Type B pancreatic cell (in vitro differentiated cells): ENCODE measurements around the gene TMEM79. TPM values are rescaled to one million over a fixed set of nuclear protein-coding genes. Genes with fewer than 3 reads are reported as not detected.

Source experiments
- DNase-seq: peaks from one replicate; pipeline ENCODE4 v3.0.0; 2021; ENCODE audit warnings: mixed read lengths; ENCODE audit not compliant: unreplicated experiment; ENCODE audit errors: extremely low spot score
- H3K27ac Mint-ChIP-seq: 2 replicates; pipeline ENCODE4 v1.8.0; 2021; ENCODE audit warnings: mild to moderate bottlenecking, mixed read lengths
- H3K27me3 Mint-ChIP-seq: 2 replicates; pipeline ENCODE4 v1.8.0; 2021; ENCODE audit warnings: mixed read lengths
- H3K36me3 Mint-ChIP-seq: 2 replicates; pipeline ENCODE4 v1.8.0; 2021; ENCODE audit warnings: mixed read lengths
- H3K4me1 Mint-ChIP-seq: one replicate; pipeline ENCODE4 v1.8.0; 2021; ENCODE audit warnings: mixed read lengths; ENCODE audit not compliant: unreplicated experiment
- H3K4me3 Mint-ChIP-seq: 2 replicates; pipeline ENCODE4 v1.8.0; 2021; ENCODE audit warnings: mild to moderate bottlenecking, mixed read lengths
- H3K9me3 Mint-ChIP-seq: 2 replicates; pipeline ENCODE4 v1.8.0; 2021; ENCODE audit warnings: mixed read lengths
- CTCF ChIP-seq: fragments of 200-600 bp; sonication (generic); conservative IDR thresholded peaks from 2 replicates; pipeline ENCODE4 v1.5.0; 2021; ENCODE audit warnings: antibody characterized with exemption, mild to moderate bottlenecking
- total RNA-seq: library from RNA; stranded (reverse); gene quantifications from 2 replicates; pipeline ENCODE4 v1.2.1, GENCODE V29; 2021; ENCODE audit warnings: low replicate concordance

The TMEM79 gene
- total RNA-seq, 1 donor from 2014 or later: 18.1 TPM

DNA sequence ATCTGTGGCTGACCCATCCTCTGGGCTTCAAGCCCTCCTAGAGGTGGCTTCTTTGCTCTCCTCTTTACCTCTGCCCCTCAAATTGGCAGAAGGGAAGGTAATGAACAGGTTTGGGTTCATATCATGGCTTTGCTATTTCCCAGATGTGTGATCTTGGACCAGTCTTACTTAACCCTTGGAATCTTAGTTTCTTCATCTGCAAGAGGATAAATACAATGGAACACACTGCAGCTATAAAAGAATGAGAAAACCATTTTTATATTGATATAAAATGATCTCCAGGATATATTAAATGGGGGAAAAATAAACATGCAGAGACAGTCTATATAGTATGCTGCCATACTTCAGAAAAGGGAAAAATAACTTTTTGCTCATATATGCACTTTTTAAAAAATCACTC is 5.7 kb downstream of the TMEM79 start:
- H3K36me3 Mint-ChIP-seq: peaks cover 12% of the 10 kb centered on the region
- H3K4me1 Mint-ChIP-seq: peaks cover 15% of the 10 kb centered on the region
- H3K27me3 Mint-ChIP-seq: no peaks in the 10 kb centered on the region
- no peak for TF ChIP-seq CTCF
- H3K4me3 Mint-ChIP-seq: no peak overlapping the region
- DNase-seq: no peak
- no peak overlapping the region for H3K27ac Mint-ChIP-seq
- no peaks in the 10 kb centered on the region for H3K9me3 Mint-ChIP-seq

DNA sequence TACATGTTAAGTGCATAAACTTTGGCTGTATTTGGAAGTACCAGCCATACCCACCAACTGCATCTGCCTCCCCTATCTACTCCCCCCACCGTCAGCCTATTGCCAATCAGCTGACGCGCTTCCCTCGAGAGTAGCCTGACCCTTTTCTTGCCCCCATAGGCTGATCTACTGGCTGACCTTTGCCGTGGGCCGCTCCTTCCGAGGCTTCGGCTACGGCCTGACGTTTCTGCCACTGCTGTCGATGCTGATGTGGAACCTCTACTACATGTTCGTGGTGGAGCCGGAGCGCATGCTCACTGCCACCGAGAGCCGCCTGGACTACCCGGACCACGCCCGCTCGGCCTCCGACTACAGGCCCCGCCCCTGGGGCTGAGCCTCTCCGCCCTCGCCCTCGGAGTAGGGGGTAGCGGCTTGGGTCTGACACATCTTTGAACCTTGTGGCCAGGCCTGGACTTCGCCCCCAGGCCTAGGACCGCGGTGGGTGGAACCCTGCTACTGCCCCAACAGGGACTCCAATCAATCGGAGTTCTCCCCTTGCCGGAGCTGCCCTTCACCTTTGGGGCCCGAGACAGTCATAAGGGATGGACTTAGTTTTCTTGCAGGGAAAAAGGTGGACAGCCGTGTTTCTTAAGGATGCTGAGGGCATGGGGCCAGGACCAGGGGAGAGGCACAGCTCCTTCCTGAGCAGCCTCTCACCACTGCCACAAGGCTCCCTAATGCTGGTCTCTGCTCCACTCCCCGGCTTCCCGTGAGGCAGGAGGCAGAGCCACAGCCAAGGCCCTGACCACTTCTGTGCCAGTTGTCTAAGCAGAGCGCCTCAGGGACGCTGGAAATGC is 7.3 kb downstream of the TMEM79 start:
- DNase-seq: peak; percentile 87
- no peak for TF ChIP-seq CTCF
- Mint-ChIP-seq H3K36me3 (peaks cover 12% of the 10 kb centered on the region), H3K9me3 (no peaks in the 10 kb centered on the region), H3K27ac (peak overlapping the region; percentile 92), H3K4me1 (peaks cover 24% of the 10 kb centered on the region), H3K27me3 (no peaks in the 10 kb centered on the region), H3K4me3 (peak overlapping the region; percentile 91)

- no peak for TF ChIP-seq CTCF
- no peak for DNase-seq
- Mint-ChIP-seq H3K9me3 (no peaks in the 10 kb centered on the region), H3K36me3 (peaks cover 12% of the 10 kb centered on the region), H3K4me3 (peak overlapping the region; percentile 91), H3K4me1 (peaks cover 24% of the 10 kb centered on the region), H3K27me3 (no peaks in the 10 kb centered on the region), H3K27ac (peak overlapping the region; percentile 92)
Measured at GRCh38 chr1:156293098-156293434, 8.9 kb downstream of the TMEM79 start.

DNA sequence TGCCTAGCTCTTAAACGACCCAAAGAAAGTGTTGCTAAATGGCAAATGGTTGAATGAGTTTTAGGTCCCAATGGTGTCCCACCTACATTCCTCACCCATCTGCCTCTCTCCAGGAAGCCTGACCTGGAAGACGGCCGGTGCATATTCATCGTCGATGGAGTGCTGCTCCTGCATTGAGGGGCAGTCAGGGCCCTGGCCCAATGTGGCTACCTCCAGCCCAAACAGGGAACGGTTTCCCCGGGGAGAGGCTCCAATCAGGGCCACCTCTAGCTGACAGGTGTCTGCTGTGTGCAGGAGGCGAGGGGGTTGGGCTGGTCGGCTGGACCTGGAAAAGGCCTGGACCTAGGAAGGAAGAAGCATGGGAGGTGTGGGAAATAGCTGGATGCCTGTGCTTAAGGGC is 9.8 kb downstream of the TMEM79 start:
- no peak for DNase-seq
- peaks cover 12% of the 10 kb centered on the region for H3K36me3 Mint-ChIP-seq
- peaks cover 24% of the 10 kb centered on the region for H3K4me1 Mint-ChIP-seq
- no peaks in the 10 kb centered on the region for H3K9me3 Mint-ChIP-seq
- no peak for TF ChIP-seq CTCF
- H3K4me3 Mint-ChIP-seq: no peak overlapping the region
- no peaks in the 10 kb centered on the region for H3K27me3 Mint-ChIP-seq
- no peak overlapping the region for H3K27ac Mint-ChIP-seq

DNA sequence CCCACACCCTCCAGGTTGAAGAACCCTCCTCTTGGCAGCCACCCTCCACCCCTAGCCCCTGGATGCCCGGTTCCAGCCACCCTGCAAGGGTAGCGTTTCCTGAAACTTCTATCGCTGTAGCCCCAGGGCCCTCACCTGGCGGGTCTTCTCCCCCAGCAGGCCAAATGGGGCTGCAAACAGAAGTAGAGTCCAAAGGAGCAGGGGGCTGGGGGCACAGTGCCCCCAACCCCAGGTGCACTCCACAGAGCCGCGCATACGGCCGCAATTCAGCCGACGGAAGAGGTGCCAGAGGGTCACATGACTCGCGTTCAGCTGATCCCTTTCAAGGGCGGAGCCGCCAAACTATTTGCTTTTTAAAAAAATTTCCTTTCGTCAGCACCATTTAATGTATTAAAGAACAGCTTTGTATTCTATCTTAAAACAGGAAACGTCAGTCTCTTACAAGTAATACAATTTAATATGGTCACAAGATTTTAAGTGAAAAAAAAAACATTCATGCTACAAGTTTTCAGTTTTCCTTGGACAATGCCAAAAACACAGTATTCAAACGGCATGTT is 11.3 kb downstream of the TMEM79 start, which contains the start of gene GLMP:
Gene GLMP, minus strand, starts transcription at position 289 of the 557 bp plus-strand sequence. Its CDS starts 34 bp downstream, at position 255.
- TF ChIP-seq CTCF: no peak
- no peaks in the 10 kb centered on the region for H3K9me3 Mint-ChIP-seq
- H3K4me1 Mint-ChIP-seq: peaks cover 24% of the 10 kb centered on the region
- H3K36me3 Mint-ChIP-seq: peaks cover 4% of the 10 kb centered on the region
- peak within 1 kb of the TSS; percentile 91 for H3K4me3 Mint-ChIP-seq
- no peak for DNase-seq
- H3K27me3 Mint-ChIP-seq: no peaks in the 10 kb centered on the region
- peak within 1 kb of the TSS; percentile 78 for H3K27ac Mint-ChIP-seq
